CD1c-positive myeloid dendritic cell (primary cell): ENCODE results near the gene DCANP1.

Experiments
- DNase-seq: peaks from one replicate; pipeline ENCODE4 v3.0.0-alpha.2; 2016; ENCODE audit errors: extremely low spot score

Gene DCANP1

GRCh38 chr5:135447298-135447929 lies at the start of gene DCANP1:
DCANP1 (minus strand) TSS chr5:135447348; CDS start chr5:135447108, 240 bp downstream.
- DNase-seq: no peak

GRCh38 chr5:135495531-135495930 lies 48.4 kb upstream of the DCANP1 start:
- DNase-seq: peak; percentile 21

GRCh38 chr5:135494196-135494595 lies 47.0 kb upstream of the DCANP1 start:
- no peak for DNase-seq

GRCh38 chr5:135493406-135494180 lies 46.4 kb upstream of the DCANP1 start:
- peak; percentile 90 for DNase-seq

- DNase-seq: peak; percentile 40
These were observed 45.1 kb upstream of the DCANP1 start for GRCh38 chr5:135492319-135492626.

- DNase-seq: no peak
These were observed 44.6 kb upstream of the DCANP1 start for GRCh38 chr5:135491552-135492318.

GRCh38 chr5:135491038-135491551 lies 43.9 kb upstream of the DCANP1 start:
- DNase-seq: no peak

- peak; percentile 46 for DNase-seq
These were observed 43.3 kb upstream of the DCANP1 start for GRCh38 chr5:135490245-135491037.

GRCh38 chr5:135489466-135490244 lies 42.5 kb upstream of the DCANP1 start:
- no peak for DNase-seq

GRCh38 chr5:135488727-135489465 lies 41.7 kb upstream of the DCANP1 start:
- peak; percentile 12 for DNase-seq

GRCh38 chr5:135487839-135488514 lies 40.8 kb upstream of the DCANP1 start:
- DNase-seq: no peak

- peak; percentile 13 for DNase-seq
These were observed 39.9 kb upstream of the DCANP1 start for GRCh38 chr5:135487037-135487395.

GRCh38 chr5:135486131-135487036 lies 39.2 kb upstream of the DCANP1 start:
- DNase-seq: no peak

- DNase-seq: no peak
These were observed 37.5 kb upstream of the DCANP1 start for GRCh38 chr5:135484674-135485086.

GRCh38 chr5:135483254-135483653 lies 36.1 kb upstream of the DCANP1 start:
- DNase-seq: no peak

GRCh38 chr5:135482381-135482933 lies 35.3 kb upstream of the DCANP1 start:
- peak; percentile 33 for DNase-seq

- no peak for DNase-seq
These were observed 34.8 kb upstream of the DCANP1 start for GRCh38 chr5:135481909-135482311.

- DNase-seq: peak; percentile 88
These were observed 34.2 kb upstream of the DCANP1 start for GRCh38 chr5:135481387-135481786.
